PC-3 (cell line): Measurements from ENCODE around the gene ADAT3. TPM values are rescaled to one million over a fixed set of nuclear protein-coding genes. Genes with fewer than 3 reads are reported as not detected.
"Not testable (repeated sequence)": the region's sequence is repeated elsewhere in the genome, so short reads cannot be mapped to it uniquely, and the experiment has no call there.

Experiments
- ATAC-seq: fragments of 200-7000 bp; cut with Tn5 transposase; 2 replicates; pipeline ENCODE4 v1.9.1; 2020; ENCODE audit warnings: mild to moderate bottlenecking, moderate library complexity
- BruUV-seq: library from RNA; stranded (reverse); fragments of 400-500 nt; replicated peaks from 2 replicates; lab custom pipeline; 2021; lab: Mats Ljungman, UMichigan
- CTCF ChIA-PET: fragments of 300-600 bp; sonication (Branson Sonifier 250); formaldehyde crosslinking; loops from one replicate; lab custom pipeline; 2022; ENCODE audit warnings: antibody characterized with exemption; lab: Charles Lee
- POLR2A ChIA-PET: fragments of 300-600 bp; sonication (Branson Sonifier 250); formaldehyde crosslinking; loops from one replicate; lab custom pipeline; 2022; ENCODE audit warnings: antibody characterized with exemption; ENCODE audit not compliant: unreplicated experiment; lab: Charles Lee
- DNase-seq: peaks from one replicate; pipeline ENCODE4 v3.0.0-alpha.2; 2015
- H2AFZ ChIP-seq: fragments of 300-600 bp; sonication (generic); 2 replicates; pipeline ENCODE4 v1.6.0; 2016; ENCODE audit warnings: antibody characterized with exemption, low read length
- H3F3A ChIP-seq: fragments of 300-600 bp; sonication (generic); one replicate; pipeline ENCODE4 v1.6.0; 2017; ENCODE audit warnings: antibody characterized with exemption, low read length, control low read depth, mild to moderate bottlenecking; ENCODE audit not compliant: unreplicated experiment
- H3K27ac ChIP-seq: fragments of 300-600 bp; sonication (generic); 2 replicates; pipeline ENCODE4 v1.5.1; 2016; ENCODE audit warnings: mild to moderate bottlenecking, low read length
- H3K27me3 ChIP-seq: fragments of 300-600 bp; sonication (generic); 2 replicates; pipeline ENCODE4 v1.6.1; 2016; ENCODE audit warnings: low read length, mixed read lengths
- H3K36me3 ChIP-seq: fragments of 300-600 bp; sonication (generic); 2 replicates; pipeline ENCODE4 v1.6.1; 2016; ENCODE audit warnings: low read depth, mixed run types, low read length, mixed read lengths
- H3K4me1 ChIP-seq: fragments of 300-600 bp; sonication (generic); 2 replicates; pipeline ENCODE4 v1.5.1; 2016; ENCODE audit warnings: low read length; ENCODE audit not compliant: insufficient read depth
- H3K4me2 ChIP-seq: fragments of 300-600 bp; sonication (generic); 2 replicates; pipeline ENCODE4 v1.6.0; 2016; ENCODE audit warnings: low read length
- H3K4me3 ChIP-seq: fragments of 300-600 bp; sonication (generic); 2 replicates; pipeline ENCODE4 v1.5.1; 2016; ENCODE audit warnings: mild to moderate bottlenecking, low read length, mixed read lengths
- H3K79me2 ChIP-seq: fragments of 300-600 bp; sonication (generic); 2 replicates; pipeline ENCODE4 v1.6.1; 2017; ENCODE audit warnings: low read length, mixed read lengths
- H3K9ac ChIP-seq: fragments of 300-600 bp; sonication (generic); 2 replicates; pipeline ENCODE4 v1.6.0; 2016; ENCODE audit warnings: mild to moderate bottlenecking, low read length
- H3K9me2 ChIP-seq: fragments of 300-600 bp; sonication (generic); replicated peaks from 2 replicates; pipeline ENCODE4 v1.6.1; 2016; ENCODE audit warnings: mixed run types, low read length, mixed read lengths
- H3K9me3 ChIP-seq: fragments of 300-600 bp; sonication (generic); 2 replicates; pipeline ENCODE4 v1.6.1; 2016; ENCODE audit warnings: low read length, mixed read lengths
- H4K20me1 ChIP-seq: fragments of 300-600 bp; sonication (generic); 2 replicates; pipeline ENCODE4 v1.6.1; 2016; ENCODE audit warnings: low read length, mixed read lengths
- CTCF ChIP-seq: fragments of 300-600 bp; sonication (generic); conservative IDR thresholded peaks from 2 replicates; pipeline ENCODE4 v1.5.1; 2017; ENCODE audit warnings: antibody characterized with exemption, low read depth, mild to moderate bottlenecking, low read length
- EZH2 ChIP-seq: fragments of 300-600 bp; sonication (generic); IDR thresholded peaks from one replicate; pipeline ENCODE4 v1.6.1; 2017; ENCODE audit warnings: antibody characterized with exemption, mild to moderate bottlenecking, low read length; ENCODE audit not compliant: unreplicated experiment
- EZH2phosphoT487 ChIP-seq: fragments of 300-600 bp; sonication (generic); IDR thresholded peaks from 2 replicates; pipeline ENCODE4 v1.6.1; 2018; ENCODE audit warnings: mild to moderate bottlenecking, antibody characterized with exemption, low read length, borderline replicate concordance
- intact Hi-C: fragments of 100-400 bp; cut with micrococcal nuclease; formaldehyde crosslinking; loops from 2 replicates; pipeline ENCODE4 v1.9.0; 2023
- total RNA-seq: library from RNA; depleted of rRNA; stranded (reverse); fragments of >200 nt; gene quantifications from 2 replicates; pipeline ENCODE4 v1.2.3, GENCODE V29; 2014

Gene ADAT3
- total RNA-seq, 1 experiment from 2014 or later, result 8.4 TPM

GRCh38 chr19:1880611-1881392, 24.4 kb upstream of the ADAT3 start:
- no peak overlapping the region for H3K4me2 ChIP-seq
- H3K27ac ChIP-seq, result no peak overlapping the region

GRCh38 chr19:1881393-1882088, 23.7 kb upstream of the ADAT3 start:
- intact Hi-C loops, H3K9ac ChIP-seq, DNase-seq, H3K4me1 ChIP-seq, H2AFZ ChIP-seq, CTCF ChIA-PET, H3K4me2 ChIP-seq, H3K9me2 ChIP-seq, BruUV-seq, H3F3A ChIP-seq, H3K9me3 ChIP-seq, H3K4me3 ChIP-seq, POLR2A ChIA-PET, H3K27ac ChIP-seq, H3K27me3 ChIP-seq, ATAC-seq, H3K36me3 ChIP-seq: not testable (repeated sequence)
- peaks cover 14% of the 10 kb centered on the region; the same call in 1 of the 2 replicates for H4K20me1 ChIP-seq
- H3K79me2 ChIP-seq, result peaks cover 33% of the 10 kb centered on the region

More at GRCh38 chr19:1880611-1881392, 24.4 kb upstream of the ADAT3 start:
- Histone ChIP-seq H3K36me3 (no peaks in the 10 kb centered on the region), H3K9me2 (no peaks in the 10 kb centered on the region), H3K9ac (no peak overlapping the region), H3K4me1 (peaks cover 8% of the 10 kb centered on the region), H3F3A (no peaks in the 10 kb centered on the region), H4K20me1 (peaks cover 14% of the 10 kb centered on the region; the same call in 1 of the 2 replicates), H3K4me3 (no peak overlapping the region), H3K79me2 (peaks cover 34% of the 10 kb centered on the region), H3K27me3 (no peaks in the 10 kb centered on the region), H2AFZ (no peak overlapping the region), H3K9me3 (no peaks in the 10 kb centered on the region)
- CTCF ChIA-PET, result no interaction called here
- DNase-seq (no peak), ATAC-seq (no peak)
- no TSS peak for BruUV-seq
- intact Hi-C loops, result no loop called here
- POLR2A ChIA-PET, result no interaction called here
- TF ChIP-seq EZH2phosphoT487 (no peak), CTCF (no peak), EZH2 (no peak)

- intact Hi-C loops, result no loop called here
- no peak for TF ChIP-seq EZH2phosphoT487
- no peak for TF ChIP-seq CTCF
- TF ChIP-seq EZH2, result no peak
- Histone ChIP-seq H3K27me3 (no peaks in the 10 kb centered on the region), H3K36me3 (no peaks in the 10 kb centered on the region), H3F3A (no peaks in the 10 kb centered on the region), H3K79me2 (peaks cover 33% of the 10 kb centered on the region), H4K20me1 (peaks cover 14% of the 10 kb centered on the region; the same call in 1 of the 2 replicates), H2AFZ (no peak overlapping the region), H3K9me3 (no peaks in the 10 kb centered on the region), H3K4me2 (no peak overlapping the region), H3K4me3 (no peak overlapping the region), H3K4me1 (peaks cover 8% of the 10 kb centered on the region), H3K27ac (no peak overlapping the region), H3K9ac (no peak overlapping the region), H3K9me2 (no peaks in the 10 kb centered on the region)
- no TSS peak for BruUV-seq
- ChIA-PET POLR2A (no interaction called here), CTCF (no interaction called here)
- no peak for DNase-seq
- ATAC-seq, result no peak
These were observed 23.0 kb upstream of the ADAT3 start for GRCh38 chr19:1882089-1882785.
